ENCODE data around the gene KHK.

KHK gene

GRCh38 chr2:27149570-27150405, 63.2 kb downstream of the KHK start:
- H3K4me3 ChIP-seq (ENCODE audit: low read depth, low read length) = no peak overlapping the region
- no peak for TF ChIP-seq CTCF (IDR thresholded peaks at IDR 0.05; ENCODE audit: insufficient read depth, low read depth, low read length, missing control alignments)
- DNase-seq (ENCODE audit: low read depth) = no peak
